Neural crest cell (in vitro differentiated cells): ENCODE results near the gene CCDC85C. TPM values are rescaled to one million over a fixed set of nuclear protein-coding genes. Genes with fewer than 3 reads are reported as not detected.

ENCODE experiments used
- DNase-seq: peaks from one replicate; pipeline ENCODE4 v3.0.0; 2021; ENCODE audit warnings: low read depth, mixed read lengths, low spot score
- H3K27ac Mint-ChIP-seq: one replicate; pipeline ENCODE4 v1.8.0; 2021; ENCODE audit warnings: mild to moderate bottlenecking, mixed read lengths; ENCODE audit not compliant: unreplicated experiment
- H3K27me3 Mint-ChIP-seq: 2 replicates; pipeline ENCODE4 v1.8.0; 2021; ENCODE audit warnings: low read depth, mild to moderate bottlenecking, mixed read lengths
- H3K36me3 Mint-ChIP-seq: 2 replicates; pipeline ENCODE4 v1.8.0; 2021; ENCODE audit warnings: low read depth, mild to moderate bottlenecking, mixed read lengths
- H3K4me1 Mint-ChIP-seq: 2 replicates; pipeline ENCODE4 v1.8.0; 2021; ENCODE audit warnings: mixed read lengths
- H3K4me3 Mint-ChIP-seq: one replicate; pipeline ENCODE4 v1.8.0; 2021; ENCODE audit warnings: mild to moderate bottlenecking, mixed read lengths
- H3K9me3 Mint-ChIP-seq: 2 replicates; pipeline ENCODE4 v1.8.0; 2021; ENCODE audit warnings: mixed read lengths
- total RNA-seq: library from RNA; stranded (reverse); gene quantifications from 2 replicates; pipeline ENCODE4 v1.2.1, GENCODE V29; 2021
- TF ChIP-seq, protein P1 (sequence below): fragments of 200-600 bp; sonication (generic); conservative IDR thresholded peaks from 2 replicates; pipeline ENCODE4 v1.5.0; 2021; ENCODE audit warnings: antibody characterized with exemption, mild to moderate bottlenecking

Gene CCDC85C
- total RNA-seq, 1 donor from 2014 or later, result 31.4 TPM

DNA sequence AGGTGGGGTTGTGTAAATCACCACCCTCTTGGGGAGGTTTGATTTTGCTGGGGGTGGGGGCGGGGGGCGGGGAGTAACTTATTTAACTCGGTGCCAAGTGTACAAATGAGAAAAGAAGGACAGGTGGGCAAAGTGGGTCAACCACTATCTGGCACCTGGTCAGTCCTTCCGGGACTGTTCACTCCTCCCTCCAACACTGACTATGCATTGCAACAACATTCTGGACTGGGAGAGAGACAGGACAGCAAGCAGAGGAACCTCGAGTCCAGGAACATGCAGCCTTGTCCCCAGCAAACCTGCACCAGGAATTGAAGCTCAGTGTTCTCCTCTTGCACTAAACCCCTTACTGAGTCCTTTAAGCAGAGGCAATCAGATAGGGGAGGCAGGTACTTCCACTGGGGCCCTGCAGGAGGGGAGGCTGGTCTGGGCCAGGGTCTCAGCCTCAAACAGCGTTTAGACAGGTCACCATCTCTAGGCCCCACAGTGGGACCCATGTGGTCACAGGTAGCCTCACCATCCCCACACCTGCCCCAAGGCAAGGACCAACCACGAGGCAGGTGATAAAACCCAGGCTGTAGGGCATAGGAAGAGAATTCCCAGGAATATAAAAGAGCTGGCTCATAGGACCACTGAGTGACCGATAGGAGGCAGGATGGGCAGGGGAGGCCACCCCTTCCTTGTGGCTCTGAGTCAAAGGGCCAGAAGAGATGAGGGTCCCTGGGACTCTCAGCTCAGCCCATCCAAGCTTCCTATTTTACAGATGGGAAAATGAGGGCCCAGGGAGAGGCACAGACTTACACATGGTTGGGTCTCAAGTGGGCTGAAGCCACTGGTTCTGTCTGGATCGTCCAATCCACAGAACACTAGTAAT lies 9.8 kb downstream of the CCDC85C start:
- TF ChIP-seq, protein P1, sequence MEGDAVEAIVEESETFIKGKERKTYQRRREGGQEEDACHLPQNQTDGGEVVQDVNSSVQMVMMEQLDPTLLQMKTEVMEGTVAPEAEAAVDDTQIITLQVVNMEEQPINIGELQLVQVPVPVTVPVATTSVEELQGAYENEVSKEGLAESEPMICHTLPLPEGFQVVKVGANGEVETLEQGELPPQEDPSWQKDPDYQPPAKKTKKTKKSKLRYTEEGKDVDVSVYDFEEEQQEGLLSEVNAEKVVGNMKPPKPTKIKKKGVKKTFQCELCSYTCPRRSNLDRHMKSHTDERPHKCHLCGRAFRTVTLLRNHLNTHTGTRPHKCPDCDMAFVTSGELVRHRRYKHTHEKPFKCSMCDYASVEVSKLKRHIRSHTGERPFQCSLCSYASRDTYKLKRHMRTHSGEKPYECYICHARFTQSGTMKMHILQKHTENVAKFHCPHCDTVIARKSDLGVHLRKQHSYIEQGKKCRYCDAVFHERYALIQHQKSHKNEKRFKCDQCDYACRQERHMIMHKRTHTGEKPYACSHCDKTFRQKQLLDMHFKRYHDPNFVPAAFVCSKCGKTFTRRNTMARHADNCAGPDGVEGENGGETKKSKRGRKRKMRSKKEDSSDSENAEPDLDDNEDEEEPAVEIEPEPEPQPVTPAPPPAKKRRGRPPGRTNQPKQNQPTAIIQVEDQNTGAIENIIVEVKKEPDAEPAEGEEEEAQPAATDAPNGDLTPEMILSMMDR, result no peak
- no peaks in the 10 kb centered on the region for H3K9me3 Mint-ChIP-seq
- no peak for DNase-seq
- no peak overlapping the region for H3K27ac Mint-ChIP-seq
- no peak overlapping the region for H3K4me3 Mint-ChIP-seq
- peaks cover 21% of the 10 kb centered on the region for H3K27me3 Mint-ChIP-seq
- H3K4me1 Mint-ChIP-seq, result peaks cover 48% of the 10 kb centered on the region
- no peaks in the 10 kb centered on the region for H3K36me3 Mint-ChIP-seq

DNA sequence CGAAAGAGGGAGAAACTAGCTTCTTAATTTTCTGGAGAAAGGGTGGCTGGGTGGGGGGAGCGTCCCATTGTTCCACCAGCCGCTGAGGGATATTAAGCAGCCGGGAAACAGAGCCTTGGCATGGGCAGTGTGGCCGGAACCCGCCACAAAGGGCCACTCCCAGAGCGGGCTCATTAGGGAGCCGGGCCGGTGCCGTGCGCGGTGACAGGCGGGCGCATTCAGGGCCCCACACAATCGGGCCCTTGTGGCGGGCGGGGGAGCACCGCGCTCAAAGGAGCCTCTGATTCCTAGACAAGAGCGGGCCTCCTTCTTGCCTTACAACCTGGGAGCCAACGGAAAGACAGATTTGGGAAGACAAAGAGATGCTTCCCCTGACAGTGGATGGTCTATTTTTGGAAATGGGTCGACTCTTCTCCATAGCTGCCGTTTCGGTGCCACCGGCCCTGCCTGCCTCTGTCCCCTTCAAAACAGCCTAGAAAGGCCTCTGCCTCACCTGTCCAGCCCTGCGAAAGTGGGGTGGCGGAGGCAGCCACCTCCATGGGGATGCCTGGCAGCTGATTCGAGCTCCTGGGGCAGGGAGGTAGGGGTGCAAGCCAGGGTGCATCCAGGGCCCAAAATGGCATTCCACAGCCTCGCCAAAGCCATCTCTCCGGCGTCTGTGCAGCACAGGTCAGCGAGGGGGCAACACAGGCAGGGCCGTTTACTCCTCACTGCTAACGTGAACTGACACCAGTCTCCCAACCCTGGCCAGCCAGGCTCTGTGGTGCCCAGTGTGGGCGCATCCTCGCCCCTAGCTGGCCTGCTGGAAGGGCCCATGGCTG lies 10.9 kb downstream of the CCDC85C start:
- H3K4me1 Mint-ChIP-seq, result peaks cover 45% of the 10 kb centered on the region

DNA sequence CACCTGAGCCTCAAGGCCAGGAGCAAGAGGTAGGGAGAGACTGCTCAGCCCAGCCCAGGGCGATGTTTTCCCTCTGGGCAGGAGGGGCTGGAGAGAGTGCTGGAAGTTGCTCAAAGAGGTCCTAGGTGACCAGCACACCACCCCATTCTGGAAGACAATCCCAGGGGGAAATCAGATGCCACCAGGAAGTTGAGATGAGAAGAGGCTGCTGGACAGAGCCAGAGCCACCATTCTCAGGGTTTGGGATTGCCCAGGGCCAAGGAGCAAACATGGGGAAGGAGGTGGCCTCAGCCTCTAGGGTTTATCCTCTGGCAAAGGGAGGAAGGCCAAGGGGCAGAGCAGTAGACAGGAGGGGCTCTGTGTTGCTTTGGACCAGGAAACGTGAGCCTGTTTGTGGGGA lies 11.6 kb downstream of the CCDC85C start:
- DNase-seq, result no peak
- TF ChIP-seq, protein P1, result no peak
- H3K27me3 Mint-ChIP-seq, result peaks cover 11% of the 10 kb centered on the region
- H3K36me3 Mint-ChIP-seq, result no peaks in the 10 kb centered on the region
- peaks cover 46% of the 10 kb centered on the region for H3K4me1 Mint-ChIP-seq
- no peaks in the 10 kb centered on the region for H3K9me3 Mint-ChIP-seq
- no peak overlapping the region for H3K4me3 Mint-ChIP-seq
- no peak overlapping the region for H3K27ac Mint-ChIP-seq

More for the DNA sequence above, 10.9 kb downstream of the CCDC85C start:
- Mint-ChIP-seq H3K36me3 (no peaks in the 10 kb centered on the region), H3K27me3 (peaks cover 15% of the 10 kb centered on the region), H3K9me3 (no peaks in the 10 kb centered on the region), H3K27ac (no peak overlapping the region), H3K4me3 (no peak overlapping the region)
- TF ChIP-seq, protein P1, result no peak
- no peak for DNase-seq

DNA sequence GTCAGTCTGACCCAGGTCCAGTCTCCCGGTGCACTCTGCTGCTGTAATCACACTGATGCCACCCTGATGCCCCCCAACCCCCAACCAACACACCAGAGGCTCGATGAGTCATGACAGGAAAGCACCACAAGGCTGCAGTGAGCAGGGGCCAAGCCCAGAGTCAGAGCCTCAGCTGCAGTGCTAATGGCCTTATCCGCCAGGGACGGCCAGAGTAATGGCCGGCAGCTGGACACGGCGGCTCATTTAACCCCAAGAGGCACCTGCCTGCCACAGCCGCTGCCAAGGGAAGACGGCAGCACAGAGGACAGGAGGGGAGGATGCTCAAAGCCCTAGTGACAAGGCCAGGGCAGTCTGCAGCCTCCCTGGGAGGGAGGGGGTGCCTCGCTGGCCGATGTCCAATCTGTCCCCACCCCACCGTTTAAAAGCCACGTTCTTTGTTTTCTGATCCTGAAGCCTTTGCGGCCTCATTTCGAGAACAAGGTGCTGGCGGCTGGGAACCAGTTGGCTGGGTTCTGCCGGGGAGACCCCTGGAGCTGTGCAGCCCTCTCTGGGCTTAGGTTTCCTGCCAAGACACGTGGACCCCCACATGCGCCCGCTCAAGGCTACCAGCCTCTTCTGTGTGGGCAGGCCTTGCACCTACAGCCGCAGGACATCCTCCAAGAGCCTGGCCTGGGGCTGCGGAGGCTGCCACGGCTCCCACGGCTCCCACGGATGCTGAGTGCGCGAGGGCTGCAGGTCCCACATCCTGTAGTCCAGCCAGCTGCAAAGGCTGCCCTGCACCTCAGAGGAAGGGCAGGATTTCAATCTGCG lies 13.1 kb downstream of the CCDC85C start:
- Mint-ChIP-seq H3K4me1 (peaks cover 49% of the 10 kb centered on the region), H3K36me3 (no peaks in the 10 kb centered on the region), H3K27ac (no peak overlapping the region), H3K4me3 (no peak overlapping the region), H3K27me3 (peaks cover 3% of the 10 kb centered on the region), H3K9me3 (no peaks in the 10 kb centered on the region)
- DNase-seq, result no peak
- TF ChIP-seq, protein P1, result no peak
